Measurements from ENCODE around the gene EXOSC2.

Gene EXOSC2

GRCh38 chr9:130663258-130663976 lies 30.2 kb upstream of the EXOSC2 start:
- Mint-ChIP-seq H3K27ac (no peak overlapping the region), H3K9me3 (no peaks in the 10 kb centered on the region), H3K4me3 (peak overlapping the region; percentile 75 to 85), H3K36me3 (ENCODE audit: insufficient read depth) (peaks cover 4% of the 10 kb centered on the region), H3K4me1 (ENCODE audit: low read depth in 2 of 2) (peaks cover 21 to 23% of the 10 kb centered on the region in 2 donors), H3K27me3 (peaks cover 67 to 93% of the 10 kb centered on the region in 2 donors)
- DNase-seq (no peak), ATAC-seq (replicated peaks) (peak; percentile 55)

- H3K36me3 Mint-ChIP-seq (ENCODE audit: insufficient read depth) = peaks cover 5% of the 10 kb centered on the region
- H3K4me3 Mint-ChIP-seq = peak overlapping the region; percentile 75 to 85
- peaks cover 21 to 23% of the 10 kb centered on the region in 2 donors for H3K4me1 Mint-ChIP-seq (ENCODE audit: low read depth in 2 of 2)
- ATAC-seq (replicated peaks) (no peak), DNase-seq (no peak)
- no peaks in the 10 kb centered on the region for H3K9me3 Mint-ChIP-seq
- H3K27ac Mint-ChIP-seq = no peak overlapping the region
- H3K27me3 Mint-ChIP-seq = peaks cover 65 to 93% of the 10 kb centered on the region in 2 donors
Measured at GRCh38 chr9:130663977-130664250, 29.7 kb upstream of the EXOSC2 start.

GRCh38 chr9:130664251-130665028 lies 29.1 kb upstream of the EXOSC2 start, which contains the start of gene PRDM12:
Gene PRDM12, plus strand, starts transcription at chr9:130664594. Its CDS starts 60 bp downstream, at chr9:130664654.
- Mint-ChIP-seq H3K27me3 (peaks cover 61 to 88% of the 10 kb centered on the region in 2 donors), H3K36me3 (ENCODE audit: insufficient read depth) (peaks cover 7% of the 10 kb centered on the region), H3K9me3 (no peaks in the 10 kb centered on the region), H3K4me3 (peak within 1 kb of the TSS; percentile 75 to 85), H3K27ac (no peak within 1 kb of the TSS), H3K4me1 (ENCODE audit: low read depth in 2 of 2) (peaks cover 21 to 23% of the 10 kb centered on the region in 2 donors)
- ATAC-seq (replicated peaks) (no peak), DNase-seq (no peak)

- ATAC-seq (replicated peaks) (no peak), DNase-seq (no peak)
- Mint-ChIP-seq H3K4me1 (ENCODE audit: low read depth in 2 of 2) (peaks cover 21% of the 10 kb centered on the region in 2 donors), H3K27me3 (peaks cover 55 to 82% of the 10 kb centered on the region in 2 donors), H3K4me3 (peak overlapping the region; percentile 58 to 85), H3K9me3 (no peaks in the 10 kb centered on the region), H3K36me3 (ENCODE audit: insufficient read depth) (peaks cover 7% of the 10 kb centered on the region), H3K27ac (no peak overlapping the region)
Measured at GRCh38 chr9:130665029-130665430, 28.6 kb upstream of the EXOSC2 start.

- H3K36me3 Mint-ChIP-seq (ENCODE audit: insufficient read depth) = peaks cover 7% of the 10 kb centered on the region
Measured at GRCh38 chr9:130665431-130666392, 27.9 kb upstream of the EXOSC2 start.

GRCh38 chr9:130666393-130667119 lies 27.0 kb upstream of the EXOSC2 start:
- peaks cover 7% of the 10 kb centered on the region for H3K36me3 Mint-ChIP-seq (ENCODE audit: insufficient read depth)
- peaks cover 51 to 74% of the 10 kb centered on the region in 2 donors for H3K27me3 Mint-ChIP-seq
- DNase-seq = no peak
- ATAC-seq (replicated peaks) = no peak
- peaks cover 21% of the 10 kb centered on the region in 2 donors for H3K4me1 Mint-ChIP-seq (ENCODE audit: low read depth in 2 of 2)
- no peak overlapping the region for H3K27ac Mint-ChIP-seq
- H3K4me3 Mint-ChIP-seq = no peak overlapping the region
- no peaks in the 10 kb centered on the region for H3K9me3 Mint-ChIP-seq

More at GRCh38 chr9:130665431-130666392, 27.9 kb upstream of the EXOSC2 start:
- Mint-ChIP-seq H3K4me1 (ENCODE audit: low read depth in 2 of 2) (peaks cover 21% of the 10 kb centered on the region in 2 donors), H3K27ac (no peak overlapping the region), H3K9me3 (no peaks in the 10 kb centered on the region), H3K4me3 (peak overlapping the region; percentile 58 to 85), H3K27me3 (peaks cover 52 to 80% of the 10 kb centered on the region in 2 donors)
- ATAC-seq (replicated peaks) = peak; percentile 21
- DNase-seq = no peak

- peaks cover 46 to 68% of the 10 kb centered on the region in 2 donors for H3K27me3 Mint-ChIP-seq
- DNase-seq (no peak), ATAC-seq (replicated peaks) (no peak)
- no peak overlapping the region for H3K27ac Mint-ChIP-seq
- no peaks in the 10 kb centered on the region for H3K9me3 Mint-ChIP-seq
- H3K4me1 Mint-ChIP-seq (ENCODE audit: low read depth in 2 of 2) = peaks cover 21% of the 10 kb centered on the region in 2 donors
- H3K4me3 Mint-ChIP-seq = no peak overlapping the region
- peaks cover 3% of the 10 kb centered on the region for H3K36me3 Mint-ChIP-seq (ENCODE audit: insufficient read depth)
Measured at GRCh38 chr9:130667120-130667435, 26.5 kb upstream of the EXOSC2 start.

- no peak overlapping the region for H3K27ac Mint-ChIP-seq
- DNase-seq = no peak
- H3K4me3 Mint-ChIP-seq = no peak overlapping the region
- peaks cover 13% of the 10 kb centered on the region in 2 donors for H3K4me1 Mint-ChIP-seq (ENCODE audit: low read depth in 2 of 2)
- no peaks in the 10 kb centered on the region for H3K9me3 Mint-ChIP-seq
- peaks cover 3% of the 10 kb centered on the region for H3K36me3 Mint-ChIP-seq (ENCODE audit: insufficient read depth)
- peaks cover 35 to 57% of the 10 kb centered on the region in 2 donors for H3K27me3 Mint-ChIP-seq
- ATAC-seq (replicated peaks) = no peak
Measured at GRCh38 chr9:130668196-130668595, 25.4 kb upstream of the EXOSC2 start.

GRCh38 chr9:130668659-130669058 lies 24.9 kb upstream of the EXOSC2 start:
- no peak overlapping the region for H3K27ac Mint-ChIP-seq
- no peak for ATAC-seq (replicated peaks)
- no peak overlapping the region for H3K4me3 Mint-ChIP-seq

GRCh38 chr9:130669965-130670364 lies 23.6 kb upstream of the EXOSC2 start:
- Mint-ChIP-seq H3K27ac (no peak overlapping the region), H3K4me3 (no peak overlapping the region)
- ATAC-seq (replicated peaks) = no peak

More at GRCh38 chr9:130668659-130669058, 24.9 kb upstream of the EXOSC2 start:
- Mint-ChIP-seq H3K27me3 (peaks cover 34 to 53% of the 10 kb centered on the region in 2 donors), H3K9me3 (no peaks in the 10 kb centered on the region), H3K36me3 (ENCODE audit: insufficient read depth) (peaks cover 3% of the 10 kb centered on the region), H3K4me1 (ENCODE audit: low read depth in 2 of 2) (peaks cover 12 to 13% of the 10 kb centered on the region in 2 donors)
- no peak for DNase-seq

GRCh38 chr9:130670644-130671043 lies 22.9 kb upstream of the EXOSC2 start:
- Mint-ChIP-seq H3K4me1 (ENCODE audit: low read depth in 2 of 2) (peaks cover under 1 to 1% of the 10 kb centered on the region in 2 donors), H3K36me3 (ENCODE audit: insufficient read depth) (peaks cover 3% of the 10 kb centered on the region), H3K27ac (no peak overlapping the region), H3K27me3 (peaks cover 15 to 33% of the 10 kb centered on the region in 2 donors), H3K9me3 (no peaks in the 10 kb centered on the region), H3K4me3 (no peak overlapping the region)
- DNase-seq (no peak), ATAC-seq (replicated peaks) (no peak)

More at GRCh38 chr9:130669965-130670364, 23.6 kb upstream of the EXOSC2 start:
- Mint-ChIP-seq H3K27me3 (peaks cover 22 to 40% of the 10 kb centered on the region in 2 donors), H3K36me3 (ENCODE audit: insufficient read depth) (peaks cover 3% of the 10 kb centered on the region), H3K4me1 (ENCODE audit: low read depth in 2 of 2) (peaks cover 6 to 8% of the 10 kb centered on the region in 2 donors), H3K9me3 (no peaks in the 10 kb centered on the region)
- no peak for DNase-seq

GRCh38 chr9:130672466-130672865 lies 21.1 kb upstream of the EXOSC2 start:
- Mint-ChIP-seq H3K27ac (no peak overlapping the region), H3K4me3 (no peak overlapping the region), H3K9me3 (no peaks in the 10 kb centered on the region), H3K27me3 (peaks cover 10 to 21% of the 10 kb centered on the region in 2 donors), H3K36me3 (ENCODE audit: insufficient read depth) (peaks cover 7% of the 10 kb centered on the region), H3K4me1 (ENCODE audit: low read depth in 2 of 2) (peaks cover 0 to 1% of the 10 kb centered on the region in 2 donors)
- DNase-seq = no peak
- no peak for ATAC-seq (replicated peaks)

Measured in effector memory CD8-positive, alpha-beta T cell (primary cell).